Skeletal muscle satellite cell (primary cell): ENCODE measurements around the gene C9orf153.

Experiments used
- H3K27me3 ChIP-seq: 2 replicates; pipeline ENCODE4 v1.7.0; 2013; ENCODE audit warnings: low read length; ENCODE audit not compliant: control insufficient read depth, insufficient read depth
- H3K36me3 ChIP-seq: 2 replicates; pipeline ENCODE4 v1.7.0; 2013; ENCODE audit warnings: mild to moderate bottlenecking, control low read depth, low read length; ENCODE audit not compliant: insufficient read depth
- H3K4me1 ChIP-seq: 2 replicates; pipeline ENCODE4 v1.7.0; 2013; ENCODE audit warnings: low read length; ENCODE audit not compliant: control insufficient read depth, insufficient read depth
- H3K4me2 ChIP-seq: 2 replicates; pipeline ENCODE4 v1.7.0; 2013; ENCODE audit warnings: mild to moderate bottlenecking, low read length
- H3K4me3 ChIP-seq: 2 replicates; pipeline ENCODE4 v1.7.0; 2013; ENCODE audit warnings: low read length
- H3K9ac ChIP-seq: 2 replicates; pipeline ENCODE4 v1.7.0; 2013; ENCODE audit warnings: mild to moderate bottlenecking, low read depth, low read length, moderate library complexity
- H3K9me3 ChIP-seq: replicated peaks from 2 replicates; pipeline ENCODE4 v1.7.0; 2013; ENCODE audit warnings: mild to moderate bottlenecking, control low read depth, low read length

C9orf153 gene

DNA sequence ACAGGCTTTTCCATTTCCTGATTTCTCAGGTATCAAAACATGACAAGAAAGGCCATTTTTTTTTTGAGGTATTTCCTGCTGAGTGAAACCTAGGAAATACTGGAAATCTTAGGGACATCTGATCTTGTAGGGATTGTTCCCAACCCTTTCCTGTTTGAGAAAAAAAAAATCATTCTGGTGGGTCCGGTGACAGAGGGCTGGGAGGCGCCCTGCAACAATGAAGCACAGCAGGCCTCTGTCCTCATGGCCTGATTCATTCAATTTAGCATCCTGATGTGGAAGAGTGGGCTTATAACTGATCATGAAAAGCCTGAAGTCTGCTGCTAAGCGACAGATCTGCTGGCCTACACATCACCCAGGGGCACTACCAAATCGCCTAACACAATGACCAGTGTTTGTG, 3.0 kb upstream of the C9orf153 start:
- Histone ChIP-seq H3K9ac (no peak overlapping the region), H3K4me1 (no peaks in the 10 kb centered on the region), H3K9me3 (no peaks in the 10 kb centered on the region), H3K4me3 (no peak overlapping the region), H3K36me3 (peaks cover 17% of the 10 kb centered on the region), H3K4me2 (no peak overlapping the region), H3K27me3 (no peaks in the 10 kb centered on the region)

DNA sequence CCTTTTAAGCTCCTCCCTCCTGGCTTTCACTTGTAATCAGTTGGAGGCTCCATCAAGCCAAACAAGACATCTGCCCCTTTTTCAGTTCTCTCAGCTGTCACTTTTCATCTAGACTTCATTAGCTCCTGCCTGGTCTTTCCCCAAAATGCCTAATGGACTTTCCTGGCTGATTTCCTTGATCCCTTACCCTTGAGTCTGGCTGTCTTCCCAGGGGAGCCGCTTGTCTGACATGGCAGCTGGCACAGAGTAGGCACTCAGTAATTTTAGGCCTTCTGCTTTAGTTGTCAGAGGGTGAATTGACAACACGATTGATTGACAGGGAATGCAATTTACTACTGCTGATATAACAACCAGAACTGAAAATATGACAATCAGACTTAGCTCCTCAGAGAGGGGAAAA, 2.1 kb downstream of the C9orf153 start:
- H3K4me3 ChIP-seq = no peak overlapping the region
- H3K27me3 ChIP-seq = no peaks in the 10 kb centered on the region
- no peak overlapping the region for H3K9ac ChIP-seq
- H3K4me1 ChIP-seq = no peaks in the 10 kb centered on the region
- H3K36me3 ChIP-seq = peaks cover 2% of the 10 kb centered on the region
- no peak overlapping the region for H3K4me2 ChIP-seq
- no peaks in the 10 kb centered on the region for H3K9me3 ChIP-seq

DNA sequence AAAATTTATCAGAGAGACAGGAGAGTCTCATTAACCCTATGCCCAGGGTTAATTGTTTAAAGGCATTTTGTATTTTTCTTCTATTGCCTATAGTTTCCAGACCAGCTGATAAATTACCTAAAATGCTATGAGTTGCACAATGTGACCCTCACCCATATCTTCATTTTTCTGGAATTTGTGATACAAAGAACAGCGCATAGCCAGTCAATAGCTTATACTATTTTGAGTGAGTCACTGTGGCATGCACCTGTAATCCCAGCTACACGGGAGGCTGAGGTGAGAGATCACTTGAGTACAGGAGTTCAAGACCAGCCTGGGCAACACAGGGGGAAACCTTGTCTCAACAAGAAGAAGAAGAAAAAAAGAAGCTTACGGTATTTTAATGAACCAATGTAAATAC, 2.8 kb downstream of the C9orf153 start:
- no peak overlapping the region for H3K4me2 ChIP-seq
- H3K27me3 ChIP-seq = no peaks in the 10 kb centered on the region
- H3K4me3 ChIP-seq = no peak overlapping the region
- no peaks in the 10 kb centered on the region for H3K36me3 ChIP-seq
- H3K4me1 ChIP-seq = no peaks in the 10 kb centered on the region
- no peak overlapping the region for H3K9ac ChIP-seq
- no peaks in the 10 kb centered on the region for H3K9me3 ChIP-seq

DNA sequence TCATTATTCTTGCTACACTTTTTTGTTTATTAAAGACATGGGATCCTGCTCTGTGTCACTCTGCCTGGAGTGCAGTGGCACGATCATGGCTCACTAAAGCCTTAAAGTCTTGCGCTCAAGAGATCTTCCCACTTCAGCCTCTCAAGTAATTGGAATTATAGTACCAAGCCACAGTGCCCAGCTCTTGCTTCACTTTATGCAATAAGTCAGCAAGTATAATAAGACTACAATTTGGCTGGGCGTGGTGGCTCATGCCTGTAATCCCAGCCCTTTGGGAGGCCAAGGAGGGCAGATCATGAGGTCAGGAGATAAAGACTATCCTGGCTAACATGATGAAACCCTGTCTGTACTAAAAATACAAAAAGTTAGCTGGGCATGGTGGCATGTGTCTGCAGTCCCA, 5.9 kb downstream of the C9orf153 start:
- H3K36me3 ChIP-seq = no peaks in the 10 kb centered on the region
- no peaks in the 10 kb centered on the region for H3K27me3 ChIP-seq
- no peaks in the 10 kb centered on the region for H3K9me3 ChIP-seq
- no peak overlapping the region for H3K4me2 ChIP-seq
- H3K4me1 ChIP-seq = no peaks in the 10 kb centered on the region
- no peak overlapping the region for H3K9ac ChIP-seq
- H3K4me3 ChIP-seq = no peak overlapping the region

DNA sequence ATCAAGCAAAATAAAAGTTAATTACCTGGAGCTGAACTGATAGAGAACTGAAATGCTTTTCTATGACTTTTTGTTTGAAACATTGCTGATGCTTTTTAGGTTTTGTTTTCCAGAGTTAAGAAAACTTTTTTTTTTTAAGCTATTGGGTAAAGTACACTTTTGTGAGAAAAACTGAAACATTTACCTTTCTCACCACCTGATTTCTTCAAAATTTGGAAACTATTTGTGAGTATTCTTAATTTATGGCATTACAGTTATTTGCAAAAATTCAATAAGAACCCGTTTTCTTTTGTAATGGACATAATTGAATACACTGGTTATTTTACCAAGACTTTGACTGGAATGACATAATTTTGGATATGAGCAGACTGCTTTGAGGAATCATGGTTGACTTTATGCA, 6.6 kb downstream of the C9orf153 start:
- Histone ChIP-seq H3K36me3 (no peaks in the 10 kb centered on the region), H3K9ac (no peak overlapping the region), H3K27me3 (no peaks in the 10 kb centered on the region), H3K9me3 (no peaks in the 10 kb centered on the region), H3K4me3 (no peak overlapping the region), H3K4me1 (no peaks in the 10 kb centered on the region), H3K4me2 (no peak overlapping the region)

DNA sequence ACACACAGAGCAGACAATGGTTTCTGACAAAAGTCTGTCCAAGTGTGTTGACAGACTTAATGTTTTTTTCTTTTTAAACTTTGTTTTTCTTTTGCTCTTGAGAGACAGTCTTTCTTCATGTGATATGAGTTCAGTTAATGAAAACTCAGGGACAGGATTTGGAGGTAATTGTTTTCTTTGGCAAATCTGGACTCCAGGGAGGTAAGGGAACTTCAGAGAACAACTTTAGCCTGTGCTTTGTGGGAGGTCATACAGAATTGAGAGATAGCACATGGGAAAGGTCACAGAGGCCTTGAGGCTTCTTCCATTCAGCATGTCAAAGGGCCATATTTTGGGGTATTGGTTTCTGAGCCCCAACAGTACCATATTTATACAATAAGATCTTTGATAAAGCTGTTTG, 9.3 kb downstream of the C9orf153 start:
- Histone ChIP-seq H3K9me3 (no peaks in the 10 kb centered on the region), H3K36me3 (no peaks in the 10 kb centered on the region), H3K9ac (no peak overlapping the region), H3K4me2 (no peak overlapping the region), H3K27me3 (no peaks in the 10 kb centered on the region), H3K4me3 (no peak overlapping the region), H3K4me1 (no peaks in the 10 kb centered on the region)

DNA sequence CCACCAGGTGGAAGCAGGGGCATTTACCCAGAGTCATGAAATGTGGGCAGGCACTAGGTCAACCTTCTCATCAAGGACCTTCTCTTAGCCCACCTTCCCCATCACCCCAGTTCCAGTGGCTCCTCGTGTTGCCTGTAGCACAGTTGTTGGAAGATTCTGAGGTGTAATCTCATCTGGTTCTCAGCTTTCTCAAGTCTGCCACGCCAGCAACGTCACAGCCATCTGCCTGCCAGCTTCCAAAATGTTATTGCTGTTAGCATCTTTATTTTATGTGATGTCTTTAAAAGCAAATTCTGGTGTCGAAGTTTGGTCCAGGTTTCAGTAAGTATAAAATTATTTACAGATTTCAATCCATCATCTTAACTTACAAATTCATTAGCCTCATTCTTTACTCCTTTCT, 10.7 kb downstream of the C9orf153 start:
- H3K4me3 ChIP-seq = no peak overlapping the region
- no peaks in the 10 kb centered on the region for H3K9me3 ChIP-seq
- no peaks in the 10 kb centered on the region for H3K27me3 ChIP-seq
- H3K4me1 ChIP-seq = no peaks in the 10 kb centered on the region
- H3K36me3 ChIP-seq = no peaks in the 10 kb centered on the region
- no peak overlapping the region for H3K9ac ChIP-seq
- no peak overlapping the region for H3K4me2 ChIP-seq

DNA sequence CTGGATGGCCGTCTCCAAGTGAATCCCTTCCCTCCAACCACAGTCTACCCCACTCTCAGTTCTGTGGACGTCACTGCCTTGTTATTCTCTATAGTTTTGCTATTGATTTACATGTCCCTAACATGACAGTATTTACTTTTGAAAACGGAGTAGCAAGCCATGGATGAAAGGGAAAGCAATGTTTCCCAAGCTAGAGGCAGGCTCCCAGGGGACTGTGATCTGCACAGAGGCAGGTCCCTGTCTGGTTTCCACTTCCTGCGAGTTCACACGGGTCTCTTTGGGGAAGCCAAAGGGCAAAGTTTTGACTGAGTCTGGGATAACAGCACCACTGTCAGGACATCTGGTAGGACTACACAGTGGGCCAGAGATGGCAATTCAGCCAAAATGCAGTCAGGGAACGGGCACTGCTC, 12.7 kb downstream of the C9orf153 start:
- Histone ChIP-seq H3K4me2 (no peak overlapping the region), H3K4me1 (no peaks in the 10 kb centered on the region), H3K9ac (no peak overlapping the region), H3K4me3 (no peak overlapping the region), H3K36me3 (no peaks in the 10 kb centered on the region), H3K27me3 (no peaks in the 10 kb centered on the region), H3K9me3 (no peaks in the 10 kb centered on the region)

DNA sequence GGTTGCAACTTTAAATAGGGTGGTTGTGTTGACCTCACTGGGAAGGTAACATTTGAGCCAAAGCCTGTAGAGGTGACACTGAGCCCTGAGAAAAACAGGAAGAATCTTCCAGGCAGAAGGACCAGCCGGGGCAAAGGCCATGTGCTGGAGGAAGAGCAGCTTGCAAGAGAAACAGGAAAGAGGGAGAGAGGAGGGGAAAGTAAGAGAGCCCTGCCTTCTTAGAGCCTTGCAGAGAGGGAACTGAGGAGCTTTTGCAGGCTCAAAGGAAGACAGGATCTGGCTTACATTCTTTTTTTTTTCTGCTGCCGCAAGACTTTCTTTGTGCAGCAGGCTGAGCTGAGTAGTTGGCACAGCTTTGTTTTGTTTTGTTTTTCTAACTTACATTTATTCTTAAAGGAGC, 17.4 kb downstream of the C9orf153 start:
- Histone ChIP-seq H3K4me2 (no peak overlapping the region), H3K27me3 (no peaks in the 10 kb centered on the region), H3K9ac (no peak overlapping the region), H3K9me3 (no peaks in the 10 kb centered on the region), H3K36me3 (no peaks in the 10 kb centered on the region), H3K4me3 (no peak overlapping the region), H3K4me1 (no peaks in the 10 kb centered on the region)

DNA sequence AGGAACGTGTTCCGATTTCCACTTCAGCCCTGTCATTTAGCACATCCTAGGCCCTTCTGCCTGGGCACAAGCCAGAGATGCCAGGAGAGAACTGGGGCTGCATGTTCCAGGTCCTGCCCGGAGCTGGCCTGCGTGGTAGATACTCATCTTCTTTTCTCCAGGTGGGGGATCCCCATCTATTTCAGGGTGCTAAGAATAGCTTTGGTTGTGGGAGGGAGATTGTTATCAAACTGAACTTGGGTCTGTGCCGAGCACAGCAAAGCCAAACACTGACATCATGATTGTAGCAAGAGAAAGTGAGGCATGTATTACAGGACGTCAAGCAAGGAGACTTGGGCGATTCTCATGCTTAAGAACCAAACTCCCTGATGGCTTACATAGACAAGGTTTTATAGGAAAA, 18.2 kb downstream of the C9orf153 start:
- H3K36me3 ChIP-seq = no peaks in the 10 kb centered on the region
- H3K4me1 ChIP-seq = no peaks in the 10 kb centered on the region
- H3K9ac ChIP-seq = no peak overlapping the region
- no peak overlapping the region for H3K4me3 ChIP-seq
- no peak overlapping the region for H3K4me2 ChIP-seq
- H3K9me3 ChIP-seq = no peaks in the 10 kb centered on the region
- H3K27me3 ChIP-seq = no peaks in the 10 kb centered on the region

DNA sequence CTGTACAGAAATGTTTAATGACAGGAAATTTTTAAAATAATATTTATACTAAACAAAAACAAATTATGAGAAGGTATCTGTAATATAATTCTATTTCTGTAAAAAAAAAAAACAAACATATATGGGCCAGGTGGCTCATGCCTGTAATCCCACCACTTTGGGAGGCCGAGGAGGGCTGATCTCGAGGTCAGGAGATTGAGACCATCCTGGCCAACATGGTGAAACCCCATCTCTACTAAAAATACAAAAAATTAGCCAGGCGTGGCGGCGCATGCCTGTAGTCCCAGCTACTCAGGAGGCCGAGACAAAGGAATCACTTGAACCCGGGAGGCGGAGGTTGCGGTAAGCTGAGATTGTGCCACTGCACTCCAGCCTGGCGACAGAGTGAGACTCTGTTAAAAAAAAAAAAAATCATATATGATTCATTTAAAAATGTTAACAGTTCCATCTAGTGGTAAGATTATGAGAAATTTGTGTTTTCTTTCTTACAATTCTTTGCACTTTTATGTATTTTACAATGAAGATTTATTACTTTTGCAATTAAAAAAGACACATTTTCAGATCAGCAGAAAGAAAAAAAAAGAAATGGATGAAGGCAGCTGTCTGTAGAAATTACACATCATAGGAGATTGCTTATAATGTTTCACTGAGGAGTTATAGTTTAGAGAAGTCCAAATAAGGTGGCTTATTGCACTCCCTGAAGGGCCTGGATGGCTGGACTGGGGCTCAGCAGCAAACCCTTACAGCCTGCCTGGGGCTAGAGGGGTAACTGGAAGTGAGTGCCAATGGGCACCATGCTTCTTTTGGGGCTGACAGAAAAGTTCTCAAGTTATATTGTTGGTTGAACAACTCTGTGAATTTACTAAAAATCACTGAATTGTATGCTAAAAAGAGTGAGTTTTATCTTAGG, 20.3 kb downstream of the C9orf153 start:
- Histone ChIP-seq H3K9me3 (no peaks in the 10 kb centered on the region), H3K36me3 (no peaks in the 10 kb centered on the region), H3K4me3 (no peak overlapping the region), H3K9ac (no peak overlapping the region), H3K4me1 (no peaks in the 10 kb centered on the region), H3K4me2 (no peak overlapping the region), H3K27me3 (no peaks in the 10 kb centered on the region)

DNA sequence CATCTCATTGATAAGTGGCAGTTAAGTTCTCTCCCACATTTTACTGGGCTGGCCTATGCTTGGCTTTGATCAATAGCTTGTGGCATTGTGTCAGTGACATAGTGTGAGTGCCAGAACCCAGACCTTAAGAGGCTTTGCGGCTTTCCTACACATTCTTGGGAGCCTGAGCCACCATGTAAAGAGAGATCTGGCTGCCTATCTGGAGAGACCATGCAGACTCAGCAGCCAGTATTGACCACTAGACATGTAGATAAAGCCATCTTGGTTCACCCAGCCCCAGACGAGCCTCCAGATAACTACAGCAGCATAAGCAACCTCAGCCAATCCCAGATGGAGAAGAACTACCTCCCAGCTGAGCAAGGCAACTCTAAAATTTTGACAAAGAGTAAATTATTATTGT, 28.6 kb downstream of the C9orf153 start:
- H3K9ac ChIP-seq = no peak overlapping the region
- H3K4me1 ChIP-seq = no peaks in the 10 kb centered on the region
- no peak overlapping the region for H3K4me2 ChIP-seq
- no peak overlapping the region for H3K4me3 ChIP-seq
- H3K36me3 ChIP-seq = no peaks in the 10 kb centered on the region
- H3K27me3 ChIP-seq = no peaks in the 10 kb centered on the region
- no peaks in the 10 kb centered on the region for H3K9me3 ChIP-seq
